Measurements from ENCODE around the gene TAS1R2. TPM values are rescaled to one million over a fixed set of nuclear protein-coding genes. Genes with fewer than 3 reads are reported as not detected.

The TAS1R2 gene
- total and polyA plus RNA-seq, 2 donors from 2014 or later: not detected

GRCh38 chr1:18830596-18830995, 28.9 kb downstream of the TAS1R2 start:
- H3K9me3 ChIP-seq (ENCODE audit: control insufficient read depth in 2 of 3, insufficient read depth in 1 of 3, low read length in 3 of 3): no peaks in the 10 kb centered on the region
- no peak for DNase-seq
- H3K36me3 ChIP-seq (ENCODE audit: control insufficient read depth in 2 of 3, insufficient read depth in 3 of 3, low read length in 3 of 3): no peaks in the 10 kb centered on the region
- no peaks in the 10 kb centered on the region for H3K27me3 ChIP-seq (ENCODE audit: control insufficient read depth, insufficient read depth, low read length)
- H3K27ac ChIP-seq (ENCODE audit: low read depth in 2 of 2, low read length in 2 of 2): no peak overlapping the region
- no peak for TF ChIP-seq CTCF (IDR thresholded peaks at IDR 0.05; ENCODE audit: borderline replicate concordance, extremely low read depth, insufficient read depth)
- H3K4me3 ChIP-seq (ENCODE audit: low read length in 3 of 3): no peak overlapping the region
- H3K4me1 ChIP-seq (ENCODE audit: control insufficient read depth in 2 of 3, insufficient read depth in 2 of 3, low read depth in 1 of 3, low read length in 3 of 3): no peaks in the 10 kb centered on the region
- intact Hi-C loops (cut with DNase I): no loop called here
- H3K9ac ChIP-seq (ENCODE audit: low read length in 3 of 3): no peak overlapping the region
- no peak for FAIRE-seq

- Histone ChIP-seq H3K36me3 (ENCODE audit: control insufficient read depth in 2 of 3, insufficient read depth in 3 of 3, low read length in 3 of 3) (no peaks in the 10 kb centered on the region), H3K4me1 (ENCODE audit: control insufficient read depth in 2 of 3, insufficient read depth in 2 of 3, low read depth in 1 of 3, low read length in 3 of 3) (no peaks in the 10 kb centered on the region), H3K4me3 (ENCODE audit: low read length in 3 of 3) (no peak overlapping the region), H3K27me3 (ENCODE audit: control insufficient read depth, insufficient read depth, low read length) (no peaks in the 10 kb centered on the region), H3K9ac (ENCODE audit: low read length in 3 of 3) (no peak overlapping the region), H3K9me3 (ENCODE audit: control insufficient read depth in 2 of 3, insufficient read depth in 1 of 3, low read length in 3 of 3) (no peaks in the 10 kb centered on the region), H3K27ac (ENCODE audit: low read depth in 2 of 2, low read length in 2 of 2) (no peak overlapping the region)
- no peak for DNase-seq
- FAIRE-seq: no peak
- intact Hi-C loops (cut with DNase I): no loop called here
- TF ChIP-seq CTCF (IDR thresholded peaks at IDR 0.05; ENCODE audit: borderline replicate concordance, extremely low read depth, insufficient read depth): no peak
Measured at GRCh38 chr1:18829671-18830070, 29.8 kb downstream of the TAS1R2 start.

GRCh38 chr1:18828224-18828623, 31.2 kb downstream of the TAS1R2 start:
- no peak overlapping the region for H3K9ac ChIP-seq (ENCODE audit: low read length in 3 of 3)
- FAIRE-seq (no peak), DNase-seq (no peak)
- H3K27me3 ChIP-seq (ENCODE audit: control insufficient read depth, insufficient read depth, low read length): no peaks in the 10 kb centered on the region
- H3K36me3 ChIP-seq (ENCODE audit: control insufficient read depth in 2 of 3, insufficient read depth in 3 of 3, low read length in 3 of 3): no peaks in the 10 kb centered on the region
- intact Hi-C loops (cut with DNase I): no loop called here
- no peaks in the 10 kb centered on the region for H3K9me3 ChIP-seq (ENCODE audit: control insufficient read depth in 2 of 3, insufficient read depth in 1 of 3, low read length in 3 of 3)
- H3K4me1 ChIP-seq (ENCODE audit: control insufficient read depth in 2 of 3, insufficient read depth in 2 of 3, low read depth in 1 of 3, low read length in 3 of 3): no peaks in the 10 kb centered on the region
- H3K4me3 ChIP-seq (ENCODE audit: low read length in 3 of 3): no peak overlapping the region
- H3K27ac ChIP-seq (ENCODE audit: low read depth in 2 of 2, low read length in 2 of 2): no peak overlapping the region
- no peak for TF ChIP-seq CTCF (IDR thresholded peaks at IDR 0.05; ENCODE audit: borderline replicate concordance, extremely low read depth, insufficient read depth)

GRCh38 chr1:18823438-18823837, 36.0 kb downstream of the TAS1R2 start:
- Histone ChIP-seq H3K9me3 (ENCODE audit: control insufficient read depth in 2 of 3, insufficient read depth in 1 of 3, low read length in 3 of 3) (no peaks in the 10 kb centered on the region), H3K4me1 (ENCODE audit: control insufficient read depth in 2 of 3, insufficient read depth in 2 of 3, low read depth in 1 of 3, low read length in 3 of 3) (peaks cover 0 to 4% (median 0%) of the 10 kb centered on the region in 3 donors), H3K27ac (ENCODE audit: low read depth in 2 of 2, low read length in 2 of 2) (no peak overlapping the region), H3K9ac (ENCODE audit: low read length in 3 of 3) (no peak overlapping the region), H3K36me3 (ENCODE audit: control insufficient read depth in 2 of 3, insufficient read depth in 3 of 3, low read length in 3 of 3) (no peaks in the 10 kb centered on the region), H3K27me3 (ENCODE audit: control insufficient read depth, insufficient read depth, low read length) (peaks cover 7% of the 10 kb centered on the region), H3K4me3 (ENCODE audit: low read length in 3 of 3) (no peak overlapping the region)
- FAIRE-seq (no peak), DNase-seq (no peak)
- intact Hi-C loops (cut with DNase I): no loop called here
- TF ChIP-seq CTCF (IDR thresholded peaks at IDR 0.05; ENCODE audit: borderline replicate concordance, extremely low read depth, insufficient read depth): no peak

Measured in kidney (tissue), 14 donors.